Activated CD4-positive, alpha-beta memory T cell treated with anti-CD3 and anti-CD28 coated beads for 36 hours (primary cell): ENCODE results near the gene P3H1. TPM values are rescaled to one million over a fixed set of nuclear protein-coding genes. Genes with fewer than 3 reads are reported as not detected.
A peak's percentile ranks its signal among the peaks of the same experiment; 100 is the strongest.

ENCODE experiments used
- CTCF ChIA-PET: fragments of 350-600 bp; sonication (Branson Sonifier 250); formaldehyde crosslinking; loops from one replicate; lab custom pipeline; 2021; ENCODE audit warnings: antibody characterized with exemption, inconsistent platforms; lab: Charles Lee
- POLR2A ChIA-PET: fragments of 350-600 bp; sonication (Branson Sonifier 250); formaldehyde crosslinking; loops from one replicate; lab custom pipeline; 2021; ENCODE audit warnings: antibody characterized with exemption; lab: Charles Lee
- DNase-seq: peaks from one replicate; pipeline ENCODE4 v3.0.0-alpha.2; 2020
- H3K27ac Mint-ChIP-seq: one replicate; pipeline ENCODE4 v1.8.0; 2021; ENCODE audit warnings: mixed read lengths
- H3K27me3 Mint-ChIP-seq: one replicate; pipeline ENCODE4 v1.8.0; 2021; ENCODE audit warnings: mixed read lengths
- H3K36me3 Mint-ChIP-seq: one replicate; pipeline ENCODE4 v1.8.0; 2021; ENCODE audit warnings: mixed read lengths
- H3K4me1 Mint-ChIP-seq: one replicate; pipeline ENCODE4 v1.8.0; 2021; ENCODE audit warnings: low read depth, mixed read lengths
- H3K4me3 Mint-ChIP-seq: one replicate; pipeline ENCODE4 v1.8.0; 2021; ENCODE audit warnings: mild to moderate bottlenecking, mixed read lengths
- H3K9me3 Mint-ChIP-seq: one replicate; pipeline ENCODE4 v1.8.0; 2021; ENCODE audit warnings: mixed read lengths
- intact Hi-C: fragments of 100-400 bp; cut with micrococcal nuclease; formaldehyde crosslinking; loops from one replicate; pipeline ENCODE4 v1.15.1; 2023
- total RNA-seq, 2 experiments: library from RNA; stranded (reverse); gene quantifications; one replicate each; pipeline ENCODE4 v1.2.3, GENCODE V29; 2021

P3H1 gene
- total RNA-seq, 2 experiments from 2014 or later, result 32.0 to 34.8 TPM

DNA sequence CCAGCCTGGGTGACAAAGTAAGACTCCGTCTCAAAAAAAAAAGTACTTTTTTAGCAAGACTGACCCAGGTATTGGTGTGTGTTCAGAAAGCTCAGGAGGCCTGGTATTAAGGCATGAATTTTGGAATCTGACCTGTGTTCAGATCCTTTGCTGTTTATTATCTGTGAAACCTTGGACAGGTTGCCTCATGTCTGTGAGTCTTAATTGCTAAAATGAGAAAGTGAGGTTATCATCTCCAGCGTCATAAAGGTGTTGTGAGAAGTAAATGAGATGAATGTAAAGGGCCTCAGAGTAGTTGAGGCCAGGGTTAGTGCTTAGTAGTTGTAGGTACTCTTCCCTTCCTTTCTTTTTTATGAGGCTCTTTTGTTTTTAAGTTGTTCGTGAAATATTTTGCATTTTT, 3.0 kb upstream of the P3H1 start:
- no peak for DNase-seq
- H3K27me3 Mint-ChIP-seq, result no peaks in the 10 kb centered on the region
- intact Hi-C loops, result loop anchor here (5.0 kb wide), 2 partner anchors 152 to 313 kb away; partner anchors contain the start of genes PPCS and ZMYND12
- POLR2A ChIA-PET, result no interaction called here
- peaks cover 47% of the 10 kb centered on the region for H3K4me1 Mint-ChIP-seq
- peaks cover 20% of the 10 kb centered on the region for H3K36me3 Mint-ChIP-seq
- CTCF ChIA-PET, result interaction anchor here (1.2 to 2.0 kb wide), 3 partner anchors 8 to 303 kb away, joined by 3 to 7 read pairs (median 6); partner anchors contain the start of gene ZNF691
- H3K27ac Mint-ChIP-seq, result no peak overlapping the region
- no peak overlapping the region for H3K4me3 Mint-ChIP-seq
- H3K9me3 Mint-ChIP-seq, result no peaks in the 10 kb centered on the region

DNA sequence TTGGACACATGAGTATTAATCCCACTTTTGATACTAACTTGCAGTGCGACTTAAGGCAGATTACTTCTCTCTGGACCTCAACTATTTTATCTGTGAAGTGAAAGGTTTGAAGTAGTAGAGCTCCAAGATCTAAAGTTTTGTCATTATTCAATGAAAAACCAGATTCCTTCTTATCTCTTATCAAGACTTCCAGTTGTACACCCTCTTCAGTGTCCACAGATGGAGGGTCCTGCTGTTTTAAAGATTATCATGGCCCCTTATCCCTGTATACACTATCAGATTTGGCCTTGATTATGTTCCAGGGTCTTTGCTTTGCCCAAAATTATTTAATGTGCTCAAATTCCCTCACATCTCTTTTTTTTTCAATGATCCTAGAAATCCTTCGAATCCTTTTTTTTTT, 1.3 kb upstream of the P3H1 start:
- CTCF ChIA-PET, result interaction anchor here (0.9 to 2.0 kb wide), 2 partner anchors 10 to 305 kb away, joined by 5 to 7 read pairs; no protein-coding TSS in a partner anchor
- POLR2A ChIA-PET, result interaction anchor here (2.8 to 3.2 kb wide), 2 partner anchors 79 to 86 kb away, joined by 29 to 32 read pairs; partner anchors contain the start of genes YBX1 and ZNF691
- Mint-ChIP-seq H3K4me1 (peaks cover 40% of the 10 kb centered on the region), H3K36me3 (peaks cover 12% of the 10 kb centered on the region), H3K9me3 (no peaks in the 10 kb centered on the region), H3K27me3 (no peaks in the 10 kb centered on the region), H3K4me3 (no peak overlapping the region), H3K27ac (no peak overlapping the region)
- no peak for DNase-seq
- intact Hi-C loops, result loop anchor here (5.0 kb wide), 2 partner anchors 154 to 311 kb away; partner anchors contain the start of genes PPCS and ZMYND12

DNA sequence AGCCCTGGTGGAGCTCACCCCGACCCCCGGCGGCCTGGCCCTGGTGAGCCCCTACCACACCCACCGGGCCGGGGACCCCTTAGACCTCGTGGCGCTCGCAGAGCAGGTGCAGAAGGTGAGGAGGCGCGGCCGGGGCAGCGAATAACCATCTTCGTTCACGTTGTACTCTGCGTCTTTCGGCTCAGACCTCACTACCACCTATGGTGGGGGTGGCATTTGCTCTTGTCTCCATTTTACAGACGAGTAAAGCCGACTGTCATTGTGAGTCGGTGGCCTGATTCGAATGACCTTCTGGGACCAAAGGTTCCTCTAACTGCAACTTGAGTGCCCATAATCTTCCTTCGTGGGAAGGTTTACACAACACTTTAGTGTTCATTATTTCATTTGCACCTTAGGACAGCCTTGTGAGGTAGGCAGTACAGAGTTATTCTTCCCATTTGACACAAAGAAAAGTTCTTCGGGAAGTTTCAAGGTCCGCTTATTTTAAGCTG, 727 bp upstream of the P3H1 start:
- Mint-ChIP-seq H3K27me3 (no peaks in the 10 kb centered on the region), H3K27ac (peak overlapping the region; percentile 78), H3K4me1 (peaks cover 36% of the 10 kb centered on the region), H3K4me3 (no peak overlapping the region), H3K9me3 (no peaks in the 10 kb centered on the region), H3K36me3 (peaks cover 12% of the 10 kb centered on the region)
- ChIA-PET POLR2A (interaction anchor here (0.9 to 3.2 kb wide), 19 partner anchors 9 to 601 kb away, joined by 3 to 32 read pairs (median 4); partner anchors contain the start of genes CCDC30, ELOVL1, ERMAP and PPIH), CTCF (interaction anchor here (0.6 to 3.8 kb wide), 11 partner anchors 10 to 405 kb away, joined by 3 to 29 read pairs (median 7); partner anchors contain the start of genes CFAP57, EBNA1BP2, ERMAP and SVBP)
- intact Hi-C loops, result loop anchor here (1.0 to 5.0 kb wide), 8 partner anchors 50 to 405 kb away; partner anchors contain the start of genes CFAP57, EBNA1BP2, ERMAP and PPCS
- no peak for DNase-seq

DNA sequence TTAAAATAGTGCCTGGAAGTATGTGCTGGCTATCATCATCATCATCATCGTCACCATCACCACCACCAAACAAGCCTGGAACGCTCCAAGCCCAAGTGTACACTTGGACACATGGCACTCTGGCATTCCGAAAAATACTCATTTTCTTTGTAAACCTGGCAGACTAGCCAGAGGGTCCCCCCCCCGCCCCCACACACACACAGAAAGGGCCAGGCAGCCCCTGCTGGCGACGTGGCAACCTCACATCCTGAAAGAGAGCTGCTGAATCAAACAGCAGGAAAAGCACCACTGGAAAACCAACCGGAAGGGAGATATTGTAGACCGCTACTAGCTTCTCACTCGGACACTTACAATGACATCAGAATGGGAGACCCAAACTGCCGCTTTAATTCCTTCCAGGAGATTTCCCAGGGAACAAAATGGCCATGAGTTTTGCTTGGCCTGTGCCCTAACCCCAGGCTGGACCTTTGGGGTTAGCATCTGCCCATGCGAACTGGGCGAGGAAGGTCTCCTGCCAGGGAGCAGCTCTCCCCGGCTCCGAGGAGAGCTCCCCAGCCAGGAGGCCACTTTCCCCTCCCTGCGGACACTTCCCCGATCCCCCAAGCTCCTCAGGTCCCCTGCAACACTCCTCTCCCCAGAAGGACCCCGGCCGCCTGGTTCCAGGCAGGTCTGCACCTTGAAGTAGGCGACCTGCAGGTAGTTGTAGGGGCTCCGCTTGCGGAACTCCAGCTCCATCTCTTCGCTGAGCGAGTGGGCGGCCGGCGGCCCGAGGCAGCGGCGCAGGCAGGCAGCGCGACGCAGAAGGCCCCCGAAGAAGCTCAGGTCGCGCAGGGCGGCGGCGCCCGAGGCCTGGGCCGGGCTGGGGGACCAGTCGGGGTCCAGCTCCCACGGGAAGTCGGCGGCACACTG, 742 bp downstream of the P3H1 start:
- peak; percentile 62 for DNase-seq
- Mint-ChIP-seq H3K27me3 (no peaks in the 10 kb centered on the region), H3K36me3 (peaks cover 10% of the 10 kb centered on the region), H3K4me1 (peaks cover 30% of the 10 kb centered on the region), H3K9me3 (no peaks in the 10 kb centered on the region), H3K4me3 (no peak overlapping the region), H3K27ac (peak overlapping the region; percentile 67)
- ChIA-PET POLR2A (interaction anchor here (0.6 to 3.2 kb wide), 23 partner anchors 9 to 1325 kb away, joined by 3 to 32 read pairs (median 4); partner anchors contain the start of genes CFAP57, EBNA1BP2, ELOVL1 and ERMAP), CTCF (interaction anchor here (0.6 to 3.8 kb wide), 19 partner anchors 8 to 848 kb away, joined by 3 to 29 read pairs (median 4); partner anchors contain the start of genes ERMAP, HIVEP3, PPIH and SVBP)
- intact Hi-C loops, result loop anchor here (2.0 to 5.0 kb wide), 5 partner anchors 83 to 407 kb away; partner anchors contain the start of genes CFAP57, EBNA1BP2, PPCS and SLC2A1

DNA sequence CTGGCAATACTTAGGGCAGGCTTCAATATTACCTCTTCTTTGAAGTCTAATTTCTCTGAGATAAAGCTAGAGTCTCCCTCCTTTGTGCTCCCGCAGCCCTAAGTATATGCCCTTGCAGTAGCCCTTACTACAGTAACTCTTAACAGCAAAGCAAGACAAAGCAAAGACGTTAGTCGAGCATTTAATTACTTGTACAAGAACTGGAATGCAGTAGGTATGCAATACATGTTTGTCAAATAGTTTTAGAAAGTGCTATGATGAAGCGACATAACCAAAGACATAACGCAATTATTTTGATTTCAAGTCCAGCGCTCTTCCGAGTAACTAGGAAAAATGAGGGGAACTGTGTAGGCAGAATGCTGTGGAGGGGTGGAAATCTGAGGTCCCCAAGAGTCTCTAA, 1.6 kb downstream of the P3H1 start:
- POLR2A ChIA-PET, result interaction anchor here (2.0 to 3.2 kb wide), 4 partner anchors 82 to 107 kb away, joined by 5 to 32 read pairs (median 18); partner anchors contain the start of genes PPIH, YBX1 and ZNF691
- H3K4me3 Mint-ChIP-seq, result no peak overlapping the region
- intact Hi-C loops, result loop anchor here (5.0 kb wide), 2 partner anchors 157 to 308 kb away; partner anchors contain the start of genes PPCS and ZMYND12
- peaks cover 25% of the 10 kb centered on the region for H3K4me1 Mint-ChIP-seq
- CTCF ChIA-PET, result interaction anchor here (0.9 to 3.8 kb wide), 7 partner anchors 12 to 309 kb away, joined by 4 to 29 read pairs (median 11); no protein-coding TSS in a partner anchor
- no peak overlapping the region for H3K27ac Mint-ChIP-seq
- no peaks in the 10 kb centered on the region for H3K27me3 Mint-ChIP-seq
- DNase-seq, result no peak
- peaks cover 7% of the 10 kb centered on the region for H3K36me3 Mint-ChIP-seq
- no peaks in the 10 kb centered on the region for H3K9me3 Mint-ChIP-seq

DNA sequence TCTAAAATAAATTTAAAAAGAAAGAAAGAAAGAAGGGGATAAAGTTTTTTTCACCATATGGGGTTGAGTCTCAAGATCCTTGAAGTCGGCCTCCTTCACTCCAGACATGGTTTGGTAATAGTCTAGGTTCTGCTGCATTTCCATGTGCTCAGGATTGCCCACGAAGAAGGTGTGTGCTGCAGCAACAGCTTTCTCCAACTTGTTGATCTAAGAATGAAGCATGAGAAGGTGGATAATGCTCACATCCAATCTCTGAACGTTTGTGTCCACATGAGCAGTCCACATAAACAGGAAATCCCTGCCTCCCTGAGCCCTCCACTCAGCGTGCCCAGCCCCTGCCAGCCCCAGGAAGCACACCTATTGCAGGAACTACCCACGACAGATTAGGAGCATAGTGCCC, 4.6 kb downstream of the P3H1 start:
- ChIA-PET POLR2A (interaction anchor here (0.6 kb wide), 1 partner anchor 84 kb away, joined by 3 read pairs; the partner anchor contains the start of gene ZNF691), CTCF (no interaction called here)
- no peak overlapping the region for H3K27ac Mint-ChIP-seq
- no peaks in the 10 kb centered on the region for H3K9me3 Mint-ChIP-seq
- no peak overlapping the region for H3K4me3 Mint-ChIP-seq
- no peak for DNase-seq
- peaks cover 2% of the 10 kb centered on the region for H3K4me1 Mint-ChIP-seq
- H3K36me3 Mint-ChIP-seq, result peaks cover 6% of the 10 kb centered on the region
- intact Hi-C loops, result no loop called here
- H3K27me3 Mint-ChIP-seq, result no peaks in the 10 kb centered on the region

DNA sequence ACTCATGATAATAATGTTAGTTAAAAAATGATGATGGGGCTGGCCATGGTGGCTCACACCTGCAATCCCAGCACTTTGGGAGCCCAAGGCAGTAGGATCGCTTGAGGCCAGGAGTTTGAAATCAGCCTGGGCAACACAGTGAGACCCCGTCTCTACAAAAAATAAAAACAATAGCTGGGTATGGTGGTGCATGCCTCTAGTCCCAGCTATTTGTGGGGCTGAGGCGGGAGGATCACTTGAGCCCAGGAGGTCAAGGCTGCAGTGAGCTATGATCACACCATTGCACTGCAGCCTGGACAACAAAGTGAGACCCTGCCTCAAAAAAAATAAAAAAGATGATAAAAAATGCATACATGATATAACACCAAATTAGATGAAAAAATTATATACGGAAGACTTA, 5.3 kb downstream of the P3H1 start:
- POLR2A ChIA-PET, result no interaction called here
- H3K36me3 Mint-ChIP-seq, result peaks cover 13% of the 10 kb centered on the region
- H3K4me3 Mint-ChIP-seq, result no peak overlapping the region
- CTCF ChIA-PET, result no interaction called here
- H3K27ac Mint-ChIP-seq, result no peak overlapping the region
- H3K9me3 Mint-ChIP-seq, result no peaks in the 10 kb centered on the region
- DNase-seq, result no peak
- H3K4me1 Mint-ChIP-seq, result peaks cover 2% of the 10 kb centered on the region
- no peaks in the 10 kb centered on the region for H3K27me3 Mint-ChIP-seq
- intact Hi-C loops, result no loop called here

DNA sequence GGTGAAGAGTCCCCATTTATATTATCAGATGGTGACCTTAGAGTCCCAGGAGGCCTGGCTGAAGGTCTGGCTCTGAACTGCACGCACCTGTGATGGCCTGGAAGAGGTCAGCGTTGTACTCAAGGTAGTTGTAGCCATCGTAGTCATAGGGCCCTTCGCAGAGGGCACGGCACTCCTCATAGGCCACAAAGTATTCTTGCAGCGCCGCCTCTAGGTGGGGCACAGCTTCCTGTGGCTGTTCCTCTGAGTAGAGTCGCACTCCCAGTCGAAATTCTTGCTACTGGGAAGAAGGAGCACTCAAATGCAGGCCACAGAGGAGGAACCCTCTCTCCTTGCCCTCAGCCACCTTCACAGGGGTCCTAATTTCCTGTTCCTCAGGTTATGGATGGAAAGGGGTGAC, 7.7 kb downstream of the P3H1 start:
- H3K27me3 Mint-ChIP-seq, result no peaks in the 10 kb centered on the region
- H3K36me3 Mint-ChIP-seq, result peaks cover 29% of the 10 kb centered on the region
- ChIA-PET POLR2A (no interaction called here), CTCF (interaction anchor here (1.7 to 3.2 kb wide), 3 partner anchors 9 to 181 kb away, joined by 4 to 12 read pairs (median 11); no protein-coding TSS in a partner anchor)
- intact Hi-C loops, result no loop called here
- DNase-seq, result no peak
- no peaks in the 10 kb centered on the region for H3K4me1 Mint-ChIP-seq
- no peak overlapping the region for H3K27ac Mint-ChIP-seq
- H3K9me3 Mint-ChIP-seq, result no peaks in the 10 kb centered on the region
- H3K4me3 Mint-ChIP-seq, result no peak overlapping the region

DNA sequence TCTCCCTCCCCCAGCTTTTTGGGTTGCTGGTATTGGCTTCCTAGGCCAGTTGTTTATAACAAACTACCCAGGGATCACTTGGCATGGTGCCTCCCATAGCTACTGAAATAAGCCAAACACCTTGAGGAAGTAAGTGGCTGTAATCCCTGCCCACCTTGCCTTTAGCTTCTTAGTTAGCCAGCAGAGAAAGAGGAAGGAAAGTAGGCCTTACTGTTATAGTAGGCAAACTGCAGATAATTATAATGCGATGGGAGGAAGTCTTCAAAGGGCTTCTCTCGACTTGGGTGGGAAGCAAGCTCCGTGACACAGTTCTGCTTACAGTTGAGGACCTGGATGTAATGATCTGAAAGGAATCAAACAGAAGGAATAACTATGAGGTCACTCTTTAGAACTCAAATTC, 8.2 kb downstream of the P3H1 start:
- Mint-ChIP-seq H3K27me3 (no peaks in the 10 kb centered on the region), H3K27ac (no peak overlapping the region), H3K4me1 (no peaks in the 10 kb centered on the region), H3K9me3 (no peaks in the 10 kb centered on the region), H3K4me3 (no peak overlapping the region), H3K36me3 (peaks cover 33% of the 10 kb centered on the region)
- CTCF ChIA-PET, result interaction anchor here (0.6 to 3.2 kb wide), 5 partner anchors 9 to 180 kb away, joined by 3 to 12 read pairs (median 4); no protein-coding TSS in a partner anchor
- intact Hi-C loops, result no loop called here
- POLR2A ChIA-PET, result no interaction called here
- DNase-seq, result no peak

DNA sequence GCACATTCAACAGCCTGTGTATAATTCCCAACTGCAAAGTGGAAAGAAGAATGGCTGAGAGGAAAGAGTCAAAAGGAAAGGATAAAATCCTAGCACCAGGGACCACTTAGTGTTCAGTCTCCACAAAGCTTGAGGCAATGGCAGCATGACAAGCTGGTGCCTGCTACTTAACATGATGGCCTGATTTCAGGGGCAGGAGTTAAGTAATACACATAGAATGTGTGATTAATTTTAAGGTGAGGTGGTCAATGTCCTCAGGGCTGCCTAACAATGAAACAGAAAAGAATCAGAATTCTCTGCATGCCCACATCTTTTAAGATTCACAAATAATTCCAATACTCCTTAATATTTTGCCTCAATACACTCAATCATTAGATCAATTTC, 8.9 kb downstream of the P3H1 start:
- DNase-seq, result no peak
- intact Hi-C loops, result no loop called here
- Mint-ChIP-seq H3K4me3 (no peak overlapping the region), H3K27me3 (no peaks in the 10 kb centered on the region), H3K4me1 (no peaks in the 10 kb centered on the region), H3K27ac (no peak overlapping the region), H3K36me3 (peaks cover 33% of the 10 kb centered on the region), H3K9me3 (no peaks in the 10 kb centered on the region)
- POLR2A ChIA-PET, result interaction anchor here (0.8 kb wide), 1 partner anchor 9 kb away, joined by 4 read pairs; the partner anchor contains the start of genes C1orf50 and P3H1
- CTCF ChIA-PET, result interaction anchor here (1.8 to 3.2 kb wide), 4 partner anchors 9 to 180 kb away, joined by 4 to 12 read pairs (median 11); partner anchors contain the start of genes C1orf50 and P3H1
